Caco-2 (cell line): ENCODE results near the gene CARD14. TPM values are rescaled to one million over a fixed set of nuclear protein-coding genes. Genes with fewer than 3 reads are reported as not detected.

Experiments
- BruUV-seq: library from RNA; stranded (reverse); fragments of 400-500 nt; replicated peaks from 2 replicates; lab custom pipeline; 2021; lab: Mats Ljungman, UMichigan
- CTCF ChIA-PET: fragments of 300-600 bp; sonication (Branson Sonifier 250); formaldehyde crosslinking; loops from one replicate; lab custom pipeline; 2022; ENCODE audit warnings: antibody characterized with exemption; lab: Charles Lee
- POLR2A ChIA-PET: fragments of 300-600 bp; sonication (Branson Sonifier 250); formaldehyde crosslinking; loops from one replicate; lab custom pipeline; 2022; ENCODE audit warnings: antibody characterized with exemption; lab: Charles Lee
- DNase-seq, 2 experiments: peaks; one replicate each; pipeline versions ENCODE4 v3.0.0 to v3.0.0-alpha.2; 2020 to 2022
- H3K27me3 ChIP-seq: replicated peaks from 2 replicates; pipeline ENCODE4 v1.6.0; 2011; ENCODE audit warnings: low read length; ENCODE audit not compliant: control insufficient read depth, insufficient read depth
- H3K36me3 ChIP-seq: 2 replicates; pipeline ENCODE4 v1.5.1; 2011; ENCODE audit warnings: low read length; ENCODE audit not compliant: control insufficient read depth, insufficient read depth
- H3K4me1 ChIP-seq: fragments of 250-450 bp; sonication (Bioruptor Pico); 2 replicates; pipeline ENCODE4 v1.5.1; 2020; ENCODE audit warnings: mild to moderate bottlenecking
- H3K4me3 ChIP-seq: 2 replicates; pipeline ENCODE4 v1.5.1; 2011; ENCODE audit warnings: low read depth, mild to moderate bottlenecking, control low read depth, low read length
- H3K9me3 ChIP-seq: fragments of 250-450 bp; sonication (Bioruptor Pico); 2 replicates; pipeline ENCODE4 v1.5.1; 2020; ENCODE audit warnings: mild to moderate bottlenecking, moderate library complexity
- H3K27ac Mint-ChIP-seq: one replicate; pipeline ENCODE4 v1.8.0; 2022; ENCODE audit warnings: mixed read lengths; ENCODE audit not compliant: unreplicated experiment
- H3K27me3 Mint-ChIP-seq: one replicate; pipeline ENCODE4 v1.8.0; 2022; ENCODE audit warnings: mixed read lengths; ENCODE audit not compliant: insufficient read depth, unreplicated experiment
- H3K36me3 Mint-ChIP-seq: one replicate; pipeline ENCODE4 v1.8.0; 2022; ENCODE audit warnings: mild to moderate bottlenecking, mixed read lengths; ENCODE audit not compliant: insufficient read depth, unreplicated experiment
- H3K4me1 Mint-ChIP-seq: one replicate; pipeline ENCODE4 v1.8.0; 2022; ENCODE audit warnings: low read depth, mixed read lengths; ENCODE audit not compliant: unreplicated experiment
- H3K4me3 Mint-ChIP-seq: one replicate; pipeline ENCODE4 v1.8.0; 2022; ENCODE audit warnings: mild to moderate bottlenecking, moderate library complexity, mixed read lengths; ENCODE audit not compliant: unreplicated experiment
- H3K9me3 Mint-ChIP-seq: one replicate; pipeline ENCODE4 v1.8.0; 2022; ENCODE audit warnings: mixed read lengths; ENCODE audit not compliant: unreplicated experiment
- CTCF ChIP-seq, 2 experiments: fragments of 200-600 bp in 1 of 2; IDR thresholded peaks; 1 replicate in 1 of 2; 2 replicates in 1 of 2; pipeline versions ENCODE4 v1.5.1 to v1.8.0; 2011 to 2022; ENCODE audit warnings: antibody characterized with exemption in 1 of 2, control low read depth in 1 of 2, inconsistent platforms in 1 of 2, low read depth in 1 of 2, low read length in 1 of 2, mild to moderate bottlenecking in 1 of 2, moderate library complexity in 1 of 2; ENCODE audit not compliant: insufficient read depth in 1 of 2, severe bottlenecking in 1 of 2, unreplicated experiment in 1 of 2
- intact Hi-C: fragments of 100-400 bp; cut with micrococcal nuclease; formaldehyde crosslinking; loops from one replicate; pipeline ENCODE4 v1.10.0; 2022; ENCODE audit not compliant: unreplicated experiment
- total RNA-seq: library from RNA; stranded (reverse); gene quantifications from 2 replicates; pipeline ENCODE4 v1.2.3, GENCODE V29; 2022

CARD14 gene
- total RNA-seq, 1 experiment from 2014 or later = 1.3 TPM

- intact Hi-C loops = loop anchor here (5.0 kb wide), 1 partner anchor 74 kb away; the partner anchor contains the start of gene EIF4A3
- Mint-ChIP-seq H3K4me1 (peaks cover 8% of the 10 kb centered on the region), H3K27ac (no peak overlapping the region), H3K9me3 (no peaks in the 10 kb centered on the region), H3K36me3 (peaks cover 29% of the 10 kb centered on the region), H3K4me3 (peak overlapping the region; percentile 96), H3K27me3 (no peaks in the 10 kb centered on the region)
- peaks cover 1% of the 10 kb centered on the region for H3K36me3 ChIP-seq
- DNase-seq = no peak
- BruUV-seq = no TSS peak
- no peaks in the 10 kb centered on the region for H3K27me3 ChIP-seq
- H3K9me3 ChIP-seq = no peaks in the 10 kb centered on the region
- peak overlapping the region; percentile 82 for H3K4me3 ChIP-seq
- no peak for TF ChIP-seq CTCF (IDR thresholded peaks at IDR 0.05; ENCODE audit: insufficient read depth in 1 of 2, low read depth in 1 of 2, low read length in 1 of 2, severe bottlenecking in 1 of 2, unreplicated experiment in 1 of 2)
- CTCF ChIA-PET = no interaction called here
- peaks cover 6% of the 10 kb centered on the region; the same call in 1 of the 2 replicates for H3K4me1 ChIP-seq
- POLR2A ChIA-PET = interaction anchor here (0.6 kb wide), 1 partner anchor 473 kb away, joined by 3 read pairs; no protein-coding TSS in a partner anchor
Observed at GRCh38 chr17:80221351-80222105, 51.7 kb downstream of the CARD14 start.

GRCh38 chr17:80222376-80223141 lies 52.7 kb downstream of the CARD14 start:
- no peaks in the 10 kb centered on the region for H3K9me3 Mint-ChIP-seq
- H3K4me1 Mint-ChIP-seq = peaks cover 8% of the 10 kb centered on the region
- peaks cover 6% of the 10 kb centered on the region; the same call in 1 of the 2 replicates for H3K4me1 ChIP-seq
- intact Hi-C loops = loop anchor here (5.0 kb wide), 1 partner anchor 75 kb away; the partner anchor contains the start of gene EIF4A3
- H3K4me3 Mint-ChIP-seq = peak overlapping the region; percentile 41
- no peak for TF ChIP-seq CTCF (IDR thresholded peaks at IDR 0.05; ENCODE audit: insufficient read depth in 1 of 2, low read depth in 1 of 2, low read length in 1 of 2, severe bottlenecking in 1 of 2, unreplicated experiment in 1 of 2)
- H3K4me3 ChIP-seq = no peak overlapping the region
- H3K36me3 Mint-ChIP-seq = peaks cover 21% of the 10 kb centered on the region
- peaks cover 1% of the 10 kb centered on the region; the same call in 1 of the 2 replicates for H3K36me3 ChIP-seq
- H3K27me3 ChIP-seq = no peaks in the 10 kb centered on the region
- no peaks in the 10 kb centered on the region for H3K9me3 ChIP-seq
- no TSS peak for BruUV-seq
- DNase-seq = no peak
- ChIA-PET POLR2A (interaction anchor here (0.6 kb wide), 2 partner anchors 76 to 472 kb away, joined by 3 read pairs; no protein-coding TSS in a partner anchor), CTCF (no interaction called here)
- H3K27ac Mint-ChIP-seq = no peak overlapping the region
- H3K27me3 Mint-ChIP-seq = no peaks in the 10 kb centered on the region
